HepG2 (cell line): ENCODE results near the gene BRAF. TPM values are rescaled to one million over a fixed set of nuclear protein-coding genes. Genes with fewer than 3 reads are reported as not detected.

ENCODE experiments used
- ARNTL ChIP-seq: sonication (generic); formaldehyde crosslinking; IDR thresholded peaks from 2 replicates; pipeline ENCODE4 v1.4.0; 2020; ENCODE audit warnings: mild to moderate bottlenecking, missing genetic modification reagents
- GATAD1 ChIP-seq: IDR thresholded peaks from 2 replicates; pipeline ENCODE4 v1.6.1; 2016; ENCODE audit warnings: missing genetic modification reagents, missing compliant biosample characterization
- GATAD2A ChIP-seq: IDR thresholded peaks from 2 replicates; pipeline ENCODE4 v1.6.1; 2016
- HDAC2 ChIP-seq: sonication (generic); formaldehyde crosslinking; IDR thresholded peaks from 2 replicates; pipeline ENCODE4 v1.4.0; 2020; ENCODE audit warnings: missing genetic modification reagents
- JUNB ChIP-seq: sonication (generic); formaldehyde crosslinking; IDR thresholded peaks from 2 replicates; pipeline ENCODE4 v1.8.0; 2022; ENCODE audit warnings: missing genetic modification reagents, mild to moderate bottlenecking, borderline replicate concordance
- KAT2B ChIP-seq: fragments of 150-350 bp; IDR thresholded peaks from 2 replicates; pipeline ENCODE4 v1.6.1; 2014; ENCODE audit warnings: low read depth, low read length, borderline replicate concordance
- MEF2D ChIP-seq: sonication (generic); formaldehyde crosslinking; IDR thresholded peaks from 2 replicates; pipeline ENCODE4 v1.5.1; 2020; ENCODE audit warnings: mild to moderate bottlenecking, missing genetic modification reagents
- PRDM10 ChIP-seq: sonication (generic); formaldehyde crosslinking; IDR thresholded peaks from 2 replicates; pipeline ENCODE4 v1.4.0; 2020; ENCODE audit warnings: low read depth, missing genetic modification reagents
- RFX5 ChIP-seq: IDR thresholded peaks from 2 replicates; pipeline ENCODE4 v1.6.1; 2011; ENCODE audit warnings: low read depth, low read length, improper control_type of control experiment
- SMYD3 ChIP-seq: sonication (generic); formaldehyde crosslinking; IDR thresholded peaks from 2 replicates; pipeline ENCODE4 v1.8.1; 2023; ENCODE audit warnings: mild to moderate bottlenecking, missing genetic modification reagents
- THAP11 ChIP-seq: IDR thresholded peaks from 2 replicates; pipeline ENCODE4 v1.6.1; 2016; ENCODE audit warnings: missing biosample characterization, missing genetic modification reagents
- TOPORS ChIP-seq: sonication (generic); formaldehyde crosslinking; IDR thresholded peaks from 2 replicates; pipeline ENCODE4 v1.8.0; 2023; ENCODE audit warnings: mild to moderate bottlenecking, missing genetic modification reagents
- ZNF205 ChIP-seq: IDR thresholded peaks from 2 replicates; pipeline ENCODE4 v1.6.1; 2018; ENCODE audit warnings: missing biosample characterization, missing genetic modification reagents
- ZNF329 ChIP-seq: sonication (generic); formaldehyde crosslinking; IDR thresholded peaks from 2 replicates; pipeline ENCODE4 v1.9.0; 2021; ENCODE audit warnings: low read depth, mild to moderate bottlenecking, missing genetic modification reagents
- ZNF407 ChIP-seq: sonication (generic); formaldehyde crosslinking; IDR thresholded peaks from one replicate; pipeline ENCODE4 v1.5.1; 2020; ENCODE audit warnings: mild to moderate bottlenecking, missing genetic modification reagents; ENCODE audit errors: not compliant biosample characterization
- ZNF446 ChIP-seq: sonication (generic); formaldehyde crosslinking; IDR thresholded peaks from 2 replicates; pipeline ENCODE4 v1.5.0; 2020; ENCODE audit warnings: mild to moderate bottlenecking, missing genetic modification reagents
- ZNF564 ChIP-seq: sonication (generic); formaldehyde crosslinking; IDR thresholded peaks from 2 replicates; pipeline ENCODE4 v1.8.1; 2023; ENCODE audit warnings: mild to moderate bottlenecking, missing genetic modification reagents
- ZNF589 ChIP-seq: sonication (generic); formaldehyde crosslinking; conservative IDR thresholded peaks from 2 replicates; pipeline ENCODE4 v1.8.0; 2022; ENCODE audit warnings: mild to moderate bottlenecking, moderate library complexity, missing genetic modification reagents
- ZNF616 ChIP-seq: sonication (generic); formaldehyde crosslinking; IDR thresholded peaks from 2 replicates; pipeline ENCODE4 v1.5.0; 2020; ENCODE audit warnings: low read depth, mild to moderate bottlenecking, missing genetic modification reagents
- polyA plus RNA-seq, 8 experiments: library from polyadenylated mRNA; depleted of rRNA in 3 of 8; stranded (reverse) in 7 of 8; unstranded in 1 of 8; fragments of >200 nt; fragmentation: Illumina TruSeq in 4 of 8; extraction: Trizol in 4 of 8; gene quantifications; 2 replicates each; pipeline versions ENCODE4 v1.2.1 to v1.2.3, GENCODE V29; 2011 to 2016; ENCODE audit warnings: low read depth in 4 of 8, missing spikeins in 1 of 8, mixed read lengths in 1 of 8; ENCODE audit not compliant: insufficient read depth in 1 of 8
- total RNA-seq, 5 experiments: library from RNA; depleted of rRNA; stranded (reverse); fragments of >200 nt; fragmentation: Illumina TruSeq; extraction: Trizol; gene quantifications; 2 replicates each; pipeline ENCODE4 v1.2.3, GENCODE V29; 2016; ENCODE audit warnings: low read depth in 1 of 5

BRAF gene
- total and polyA plus RNA-seq, 2 of the 13 experiments (the other 11 are each of a cell fraction or from before 2014, with no cell fraction given): 12.5 to 13.4 TPM

- TF ChIP-seq THAP11 (CRISPR knock-in tag) (peak; percentile 72), MEF2D (peak; percentile 24; the same call in 1 of the 2 replicates), RFX5 (no peak), GATAD1 (CRISPR knock-in tag) (peak; percentile 56), ZNF329 (CRISPR knock-in tag) (no peak), ARNTL (no peak), TOPORS (CRISPR knock-in tag) (no peak), ZNF589 (CRISPR knock-in tag) (no peak), SMYD3 (CRISPR knock-in tag) (no peak), PRDM10 (CRISPR knock-in tag) (0 out of 2 replicates have a peak, but pooled peaks have one; percentile 22), HDAC2 (CRISPR knock-in tag) (peak; percentile 79), GATAD2A (CRISPR knock-in tag) (peak; percentile 98), ZNF407 (CRISPR knock-in tag) (no peak), JUNB (CRISPR knock-in tag) (no peak), ZNF564 (CRISPR knock-in tag) (no peak), ZNF616 (no peak), ZNF446 (CRISPR knock-in tag) (no peak), ZNF205 (peak; percentile 59; the same call in 1 of the 2 replicates), KAT2B (no peak)
These were observed 48.4 kb upstream of the BRAF start (continued) for GRCh38 chr7:140972876-140973829.
